ENCODE data around the gene INF2.

The INF2 gene

GRCh38 chr14:104691546-104692260, 2.3 kb downstream of the INF2 start:
- no peak for DNase-seq

GRCh38 chr14:104692261-104692938, 3.0 kb downstream of the INF2 start:
- no peak for DNase-seq

GRCh38 chr14:104692939-104693315, 3.5 kb downstream of the INF2 start:
- no peak for DNase-seq

- no peak for DNase-seq
Observed at GRCh38 chr14:104693482-104694431, 4.3 kb downstream of the INF2 start.

GRCh38 chr14:104694475-104694950, 5.1 kb downstream of the INF2 start:
- no peak for DNase-seq

GRCh38 chr14:104694991-104695659, 5.7 kb downstream of the INF2 start:
- DNase-seq: peak; percentile 9

GRCh38 chr14:104695660-104696000, 6.2 kb downstream of the INF2 start:
- DNase-seq: no peak

- DNase-seq: no peak
Observed at GRCh38 chr14:104696671-104697316, 7.4 kb downstream of the INF2 start.

GRCh38 chr14:104697317-104697703, 7.9 kb downstream of the INF2 start:
- DNase-seq: no peak

GRCh38 chr14:104697892-104698583, 8.6 kb downstream of the INF2 start:
- no peak for DNase-seq

- no peak for DNase-seq
Observed at GRCh38 chr14:104698688-104699425, 9.4 kb downstream of the INF2 start.

- no peak for DNase-seq
Observed at GRCh38 chr14:104699426-104699748, 10.0 kb downstream of the INF2 start.

- no peak for DNase-seq
Observed at GRCh38 chr14:104700225-104700651, 10.8 kb downstream of the INF2 start.

- DNase-seq: no peak
Observed at GRCh38 chr14:104700747-104701217, 11.4 kb downstream of the INF2 start.

- DNase-seq: no peak
Observed at GRCh38 chr14:104701383-104702076, 12.1 kb downstream of the INF2 start.

GRCh38 chr14:104702106-104702505, 12.7 kb downstream of the INF2 start:
- DNase-seq: no peak

- DNase-seq: no peak
Observed at GRCh38 chr14:104702673-104703072, 13.3 kb downstream of the INF2 start.

GRCh38 chr14:104703269-104703668, 13.9 kb downstream of the INF2 start:
- DNase-seq: no peak

GRCh38 chr14:104704252-104704651, 14.8 kb downstream of the INF2 start:
- DNase-seq: no peak

GRCh38 chr14:104705340-104706047, 16.1 kb downstream of the INF2 start:
- no peak for DNase-seq
